Measurements from ENCODE around the gene ARRDC4. TPM values are rescaled to one million over a fixed set of nuclear protein-coding genes. Genes with fewer than 3 reads are reported as not detected.
"Not testable (repeated sequence)": the region's sequence is repeated elsewhere in the genome, so short reads cannot be mapped to it uniquely, and the experiment has no call there.

The ARRDC4 gene
- total and polyA plus RNA-seq, 9 of the 15 experiments (the other 6 are each of a cell fraction or from before 2014, with no cell fraction given) = 4.3 to 16.1 (median 14.4) TPM

DNA sequence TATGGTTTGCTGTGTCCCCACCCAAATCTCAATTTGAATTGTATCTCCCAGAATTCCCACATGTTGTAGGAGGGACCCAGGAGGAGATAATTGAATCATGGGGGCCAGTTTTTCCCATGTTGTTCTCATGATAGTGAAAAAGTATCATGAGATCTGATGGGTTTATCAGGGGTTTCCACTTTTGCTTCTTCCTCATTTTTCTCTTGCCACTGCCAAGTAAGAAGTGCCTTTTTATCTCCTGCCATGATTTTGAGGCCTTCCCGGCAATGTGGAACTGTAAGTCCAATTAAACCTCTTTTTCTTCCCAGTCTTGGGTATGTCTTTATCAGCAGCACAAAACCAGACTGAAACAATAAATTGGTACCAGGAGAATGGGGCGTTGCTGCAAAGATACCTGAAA is 25.5 kb downstream of the ARRDC4 start:
- H3K4me3 ChIP-seq; H4K20me1 ChIP-seq (replicated peaks; ENCODE audit: control insufficient read depth, insufficient read depth, low read length); in situ Hi-C loops (cut with MboI); BruUV-seq (replicated peaks); DNase-seq (ENCODE audit: extremely low read depth in 1 of 4, low spot score in 3 of 4); ATAC-seq; H3K36me3 ChIP-seq (ENCODE audit: control insufficient read depth, insufficient read depth, low read length); intact Hi-C loops (cut with micrococcal nuclease); H3K27ac ChIP-seq (ENCODE audit: extremely low read depth, low read depth, low read length); H3K79me2 ChIP-seq (ENCODE audit: control insufficient read depth, insufficient read depth, low read length); H3K4me1 ChIP-seq (replicated peaks in 1 of 2; ENCODE audit: control insufficient read depth in 2 of 2, insufficient read depth in 2 of 2, low read length in 2 of 2); POLR2A ChIA-PET; H2AFZ ChIP-seq (ENCODE audit: low read depth, low read length); H3K9me3 ChIP-seq (replicated peaks; ENCODE audit: control insufficient read depth, insufficient read depth, low read depth, low read length); H3K4me2 ChIP-seq (ENCODE audit: insufficient read depth, low read length); H3K9ac ChIP-seq (ENCODE audit: insufficient read depth in 1 of 2, low read depth in 2 of 2, low read length in 2 of 2); FAIRE-seq; H3K9me1 ChIP-seq (ENCODE audit: control insufficient read depth, insufficient read depth, low read length); CTCF ChIA-PET (ENCODE audit: low intra/inter-chr PET ratio); H3K27me3 ChIP-seq (ENCODE audit: control insufficient read depth in 2 of 2, insufficient read depth in 2 of 2, low read length in 2 of 2): not testable (repeated sequence)
- 2% methylated on average over 2 of the region's 2 CpGs for WGBS (ENCODE audit: insufficient coverage, low coverage, missing lambda C conversion rate)
- TF ChIP-seq ZNF766 (CRISPR knock-in tag; conservative IDR thresholded peaks at IDR 0.05) = peak; percentile 78

DNA sequence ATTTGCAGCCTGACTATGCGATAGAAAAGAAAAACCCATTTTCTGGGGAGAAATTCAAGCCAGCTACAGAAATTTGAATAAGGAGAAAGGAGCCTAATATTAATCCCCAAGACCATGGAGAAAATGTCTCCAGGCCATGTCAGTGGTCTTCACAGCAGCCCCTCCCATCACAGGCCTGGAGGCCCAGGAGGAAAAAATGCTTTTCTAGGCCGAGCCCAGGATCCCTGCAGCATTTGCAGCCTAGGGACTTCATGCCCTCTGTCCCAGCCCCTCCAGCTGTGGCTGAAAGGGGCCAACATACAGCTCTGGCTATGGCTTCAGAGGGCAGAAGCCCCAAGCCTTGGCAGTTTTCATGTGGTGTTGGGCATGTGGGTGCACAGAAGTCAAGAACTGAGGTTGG is 26.3 kb downstream of the ARRDC4 start:
- H3K27ac ChIP-seq (ENCODE audit: extremely low read depth, low read depth, low read length) = no peak overlapping the region
- H3K79me2 ChIP-seq (ENCODE audit: control insufficient read depth, insufficient read depth, low read length) = no peaks in the 10 kb centered on the region
- TF ChIP-seq ZFP36 (IDR thresholded peaks at IDR 0.05; ENCODE audit: low read depth, low read length, partially characterized antibody) (peak; percentile 84), CBX1 (IDR thresholded peaks at IDR 0.05; ENCODE audit: low read depth) (0 out of 2 replicates have a peak, but pooled peaks have one; percentile 44), ILF3 (IDR thresholded peaks at IDR 0.05; ENCODE audit: borderline replicate concordance) (no peak)
- TF ChIP-seq, protein P1, sequence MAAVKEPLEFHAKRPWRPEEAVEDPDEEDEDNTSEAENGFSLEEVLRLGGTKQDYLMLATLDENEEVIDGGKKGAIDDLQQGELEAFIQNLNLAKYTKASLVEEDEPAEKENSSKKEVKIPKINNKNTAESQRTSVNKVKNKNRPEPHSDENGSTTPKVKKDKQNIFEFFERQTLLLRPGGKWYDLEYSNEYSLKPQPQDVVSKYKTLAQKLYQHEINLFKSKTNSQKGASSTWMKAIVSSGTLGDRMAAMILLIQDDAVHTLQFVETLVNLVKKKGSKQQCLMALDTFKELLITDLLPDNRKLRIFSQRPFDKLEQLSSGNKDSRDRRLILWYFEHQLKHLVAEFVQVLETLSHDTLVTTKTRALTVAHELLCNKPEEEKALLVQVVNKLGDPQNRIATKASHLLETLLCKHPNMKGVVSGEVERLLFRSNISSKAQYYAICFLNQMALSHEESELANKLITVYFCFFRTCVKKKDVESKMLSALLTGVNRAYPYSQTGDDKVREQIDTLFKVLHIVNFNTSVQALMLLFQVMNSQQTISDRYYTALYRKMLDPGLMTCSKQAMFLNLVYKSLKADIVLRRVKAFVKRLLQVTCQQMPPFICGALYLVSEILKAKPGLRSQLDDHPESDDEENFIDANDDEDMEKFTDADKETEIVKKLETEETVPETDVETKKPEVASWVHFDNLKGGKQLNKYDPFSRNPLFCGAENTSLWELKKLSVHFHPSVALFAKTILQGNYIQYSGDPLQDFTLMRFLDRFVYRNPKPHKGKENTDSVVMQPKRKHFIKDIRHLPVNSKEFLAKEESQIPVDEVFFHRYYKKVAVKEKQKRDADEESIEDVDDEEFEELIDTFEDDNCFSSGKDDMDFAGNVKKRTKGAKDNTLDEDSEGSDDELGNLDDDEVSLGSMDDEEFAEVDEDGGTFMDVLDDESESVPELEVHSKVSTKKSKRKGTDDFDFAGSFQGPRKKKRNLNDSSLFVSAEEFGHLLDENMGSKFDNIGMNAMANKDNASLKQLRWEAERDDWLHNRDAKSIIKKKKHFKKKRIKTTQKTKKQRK (IDR thresholded peaks at IDR 0.05; ENCODE audit: borderline replicate concordance, low read depth, low read length) = peak; percentile 62; the same call in 1 of the 2 replicates
- CTCF ChIA-PET (ENCODE audit: low intra/inter-chr PET ratio) = no interaction called here
- no peaks in the 10 kb centered on the region for H3K9me1 ChIP-seq (ENCODE audit: control insufficient read depth, insufficient read depth, low read length)
- 0 out of 2 replicates have a peak, but pooled peaks cover 2% of the 10 kb centered on the region for H3K9me3 ChIP-seq (replicated peaks; ENCODE audit: control insufficient read depth, insufficient read depth, low read depth, low read length)
- DNase-seq (ENCODE audit: extremely low read depth in 1 of 4, low spot score in 3 of 4) = no peak
- FAIRE-seq = no peak
- intact Hi-C loops (cut with micrococcal nuclease) = no loop called here
- H2AFZ ChIP-seq (ENCODE audit: low read depth, low read length) = no peak overlapping the region
- H3K4me3 ChIP-seq = no peak overlapping the region
- H3K4me2 ChIP-seq (ENCODE audit: insufficient read depth, low read length) = no peak overlapping the region
- H4K20me1 ChIP-seq (replicated peaks; ENCODE audit: control insufficient read depth, insufficient read depth, low read length) = no peaks in the 10 kb centered on the region
- no peaks in the 10 kb centered on the region for H3K4me1 ChIP-seq (replicated peaks in 1 of 2; ENCODE audit: control insufficient read depth in 2 of 2, insufficient read depth in 2 of 2, low read length in 2 of 2)
- in situ Hi-C loops (cut with MboI) = no loop called here
- WGBS (ENCODE audit: insufficient coverage, low coverage, missing lambda C conversion rate) = 4% methylated on average over 2 of the region's 2 CpGs
- ATAC-seq = no peak
- H3K27me3 ChIP-seq (ENCODE audit: control insufficient read depth in 2 of 2, insufficient read depth in 2 of 2, low read length in 2 of 2) = peaks cover 0 to 1% of the 10 kb centered on the region in 2 experiments; a peak in 1 of 5 replicates
- H3K9ac ChIP-seq (ENCODE audit: insufficient read depth in 1 of 2, low read depth in 2 of 2, low read length in 2 of 2) = no peak overlapping the region
- H3K36me3 ChIP-seq (ENCODE audit: control insufficient read depth, insufficient read depth, low read length) = no peaks in the 10 kb centered on the region
- POLR2A ChIA-PET = no interaction called here
- no TSS peak for BruUV-seq (replicated peaks)
